Stimulated activated CD8-positive, alpha-beta memory T cell treated with anti-CD3 and anti-CD28 coated beads, Interleukin-4, amount 100 ng/mL, for 1 hour (primary cell): ENCODE results near the gene COPB2.
A peak's percentile ranks its signal among the peaks of the same experiment; 100 is the strongest.
"Not testable (repeated sequence)": the region's sequence is repeated elsewhere in the genome, so short reads cannot be mapped to it uniquely, and the experiment has no call there.

Source experiments
- DNase-seq, 2 donors: peaks; one replicate each; pipeline ENCODE4 v3.0.0-alpha.2; 2020; ENCODE audit warnings: low read depth in 2 of 2, low spot score in 1 of 2

The COPB2 gene

DNA sequence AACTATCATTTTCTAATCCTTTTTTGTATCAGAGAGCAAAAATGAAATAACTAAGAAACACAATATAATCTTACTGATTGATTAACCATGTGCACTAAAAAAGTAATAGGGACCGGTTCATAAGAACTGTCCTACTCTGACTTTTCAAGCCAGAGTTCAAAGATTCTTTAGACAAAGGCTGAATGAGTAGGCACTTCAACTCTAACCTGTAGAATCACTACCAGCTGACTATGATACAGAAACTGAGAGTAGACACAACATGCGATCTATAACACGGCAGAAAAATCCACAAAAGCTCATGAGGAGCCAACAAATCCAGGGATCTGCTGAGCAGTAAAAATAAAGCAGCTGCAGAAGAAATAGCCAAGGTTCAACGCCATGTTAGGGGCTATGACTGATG lies 8.9 kb downstream of the COPB2 start:
- DNase-seq: no peak

GRCh38 chr3:139378587-139379241 lies 10.7 kb downstream of the COPB2 start:
- no peak for DNase-seq

- no peak for DNase-seq
These were observed 12.1 kb downstream of the COPB2 start for GRCh38 chr3:139377378-139377777.

GRCh38 chr3:139374099-139374498 lies 15.3 kb downstream of the COPB2 start:
- no peak for DNase-seq

GRCh38 chr3:139364549-139364948 lies 24.9 kb downstream of the COPB2 start:
- DNase-seq: no peak

- DNase-seq: no peak
These were observed 28.2 kb downstream of the COPB2 start for GRCh38 chr3:139361276-139361675.

- no peak for DNase-seq
These were observed 30.4 kb downstream of the COPB2 start for GRCh38 chr3:139358841-139359562.

DNA sequence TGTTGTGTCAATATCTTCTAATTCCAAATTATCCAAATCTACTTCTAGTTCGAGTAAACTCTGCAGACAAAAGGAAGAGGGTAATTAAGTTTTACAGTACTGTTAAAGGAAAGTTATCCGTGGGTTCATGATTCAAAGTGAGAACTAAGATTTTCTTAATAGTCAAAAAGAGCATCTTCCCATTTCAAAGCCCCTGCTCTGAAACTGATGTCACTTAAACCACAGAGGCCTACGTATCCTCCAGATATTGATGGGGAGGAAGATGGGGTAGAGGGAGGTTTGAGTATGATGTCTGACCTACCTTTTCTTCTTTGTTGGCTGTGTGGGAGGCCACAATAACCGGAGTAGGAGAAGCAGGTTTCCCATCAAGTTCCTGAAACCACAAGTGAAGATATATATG lies 31.5 kb downstream of the COPB2 start:
- DNase-seq: no peak

GRCh38 chr3:139355891-139356290 lies 33.6 kb downstream of the COPB2 start:
- no peak for DNase-seq

- no peak for DNase-seq
These were observed 34.0 kb downstream of the COPB2 start for GRCh38 chr3:139355476-139355875.

GRCh38 chr3:139354661-139355060 lies 34.8 kb downstream of the COPB2 start:
- DNase-seq: no peak

DNA sequence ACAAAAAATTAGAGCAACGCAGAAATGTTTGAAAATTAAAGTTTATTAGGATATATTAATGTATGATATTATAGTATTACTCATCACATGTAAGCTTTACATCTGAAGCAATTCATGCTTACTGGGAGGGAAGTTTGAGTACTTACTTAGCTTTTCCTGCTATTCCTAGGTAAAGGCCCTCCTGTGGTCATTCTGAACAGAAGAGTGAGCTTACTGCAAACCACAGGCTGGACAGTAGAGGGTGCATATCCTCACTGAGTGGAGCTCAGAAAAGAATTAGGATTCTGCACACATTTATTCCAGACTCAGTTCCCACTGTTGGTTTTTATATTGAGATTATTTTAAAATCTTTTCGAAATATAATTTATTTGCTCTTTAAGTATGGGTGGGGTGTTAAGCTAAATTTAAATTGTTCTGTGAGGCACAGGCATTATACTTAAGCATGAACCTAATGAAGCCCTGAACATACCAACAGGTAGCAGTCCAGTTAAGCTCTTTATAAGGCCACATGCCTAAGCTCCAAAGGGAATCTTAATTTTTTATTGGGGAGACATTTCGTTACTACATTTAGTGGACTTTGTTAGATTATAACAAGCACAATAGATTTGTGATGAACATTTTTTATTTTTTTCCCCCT lies 35.4 kb downstream of the COPB2 start:
- no peak for DNase-seq

- no peak for DNase-seq
These were observed 42.7 kb downstream of the COPB2 start for GRCh38 chr3:139346771-139347170.

DNA sequence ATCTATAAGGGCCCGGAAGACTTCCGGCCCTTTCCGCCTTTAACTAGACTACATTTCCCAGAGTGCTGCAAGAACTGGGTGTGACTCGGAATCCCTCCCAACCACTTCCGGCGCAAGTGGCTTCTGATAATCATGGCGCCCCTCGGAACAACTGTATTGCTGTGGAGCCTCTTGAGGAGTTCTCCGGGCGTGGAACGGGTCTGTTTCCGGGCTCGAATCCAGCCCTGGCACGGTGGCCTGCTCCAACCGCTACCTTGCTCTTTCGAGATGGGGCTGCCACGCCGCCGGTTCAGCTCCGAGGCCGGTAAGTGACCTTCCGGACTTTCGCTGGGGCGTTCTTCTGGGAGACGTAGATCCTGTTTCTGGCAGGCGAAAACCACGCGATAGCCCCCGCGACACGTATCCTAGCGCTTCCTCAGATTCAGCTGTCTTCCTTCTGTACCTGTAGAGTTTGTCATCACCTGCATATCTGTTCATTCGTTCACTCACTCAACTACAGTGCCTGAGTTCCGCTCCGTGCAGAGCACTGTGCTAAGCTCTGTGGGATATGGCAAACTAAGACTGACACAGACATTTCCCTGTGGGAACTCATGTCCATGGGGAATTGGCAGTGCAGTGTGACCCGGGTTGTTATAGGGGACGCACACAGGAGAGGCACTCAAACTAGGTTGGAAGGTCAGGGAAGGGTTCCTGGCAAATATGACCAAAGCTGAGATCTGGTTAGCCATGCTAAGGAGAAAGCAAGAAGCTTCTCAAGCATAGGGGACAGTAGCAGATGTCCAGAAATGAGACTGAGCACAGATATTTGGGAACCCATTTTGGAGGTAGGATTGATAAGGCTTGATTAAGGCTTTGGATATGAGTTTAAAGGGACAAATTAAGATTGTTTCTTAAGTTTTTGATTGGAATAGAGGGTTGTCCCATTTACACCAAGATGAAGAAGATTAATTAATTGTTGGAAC lies 45.3 kb downstream of the COPB2 start, which contains the start of gene MRPS22:
MRPS22 (plus strand) TSS at position 126 of the 962 bp plus-strand sequence; CDS start at position 133, 7 bp downstream.
- DNase-seq: peak; percentile 55 to 63

DNA sequence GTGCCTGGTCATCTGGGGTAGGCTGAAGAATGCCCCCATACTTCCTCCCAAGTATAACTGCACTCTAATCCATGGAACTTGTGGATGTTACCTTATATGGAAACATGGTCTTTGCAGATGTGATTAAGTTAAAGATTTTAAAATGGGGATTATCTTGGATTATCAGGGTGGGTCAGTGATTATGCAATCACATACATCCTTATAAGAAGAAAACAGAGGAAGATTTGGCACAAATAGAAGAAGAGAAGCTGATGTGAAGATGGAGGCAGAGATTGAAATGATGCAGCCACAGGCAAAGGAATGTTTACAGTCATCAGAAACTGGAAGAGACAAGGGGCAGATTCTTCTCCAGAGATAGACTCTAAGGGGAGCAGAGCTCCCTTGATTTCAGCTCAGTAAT lies 47.4 kb downstream of the COPB2 start:
- no peak for DNase-seq

GRCh38 chr3:139340784-139341183 lies 48.7 kb downstream of the COPB2 start:
- no peak for DNase-seq

DNA sequence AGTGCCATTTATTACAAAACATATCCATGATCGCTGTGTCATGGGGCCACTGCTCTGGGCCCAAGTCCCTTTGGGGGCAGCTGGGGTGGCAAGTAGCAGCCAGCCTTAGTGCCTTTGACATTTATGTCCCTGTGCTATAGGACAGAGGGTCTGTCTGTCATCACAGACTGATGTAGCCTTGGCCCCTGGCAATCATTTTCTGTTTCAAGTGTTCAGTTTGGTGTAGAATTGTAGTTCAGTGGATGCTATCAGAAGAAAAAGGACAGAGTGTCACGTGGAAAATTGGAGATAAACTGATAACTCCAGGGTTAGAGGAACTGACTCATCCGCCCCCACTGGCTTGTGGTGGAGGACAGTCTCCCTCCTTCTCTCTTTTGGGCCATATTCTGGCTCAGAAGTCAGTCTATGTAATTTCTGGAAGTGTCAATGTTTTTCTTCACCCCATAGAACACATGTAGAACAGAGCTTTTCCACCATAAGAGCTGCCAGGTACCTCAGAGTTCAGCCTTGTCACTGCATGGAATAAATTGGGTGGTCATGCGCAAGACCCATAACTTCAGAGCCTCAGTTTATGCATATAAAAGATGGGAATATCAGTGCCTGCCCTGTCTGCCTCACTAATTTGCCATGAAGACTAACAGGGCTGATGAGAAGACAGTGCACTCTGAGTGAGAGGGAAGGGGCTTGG lies 50.1 kb downstream of the COPB2 start:
- DNase-seq: no peak

- no peak for DNase-seq
These were observed 51.0 kb downstream of the COPB2 start for GRCh38 chr3:139338405-139338804.

GRCh38 chr3:139334675-139335074 lies 54.8 kb downstream of the COPB2 start:
- DNase-seq: not testable (repeated sequence)

GRCh38 chr3:139332092-139332491 lies 57.4 kb downstream of the COPB2 start:
- no peak for DNase-seq
